Tibial nerve (tissue), 3 donors: ENCODE results near the gene GSK3B.

Source experiments
- POLR2A ChIP-seq, 2 donors: fragments of 450-650 bp; IDR thresholded peaks; one replicate each; pipeline ENCODE4 v1.6.1; 2017; ENCODE audit warnings: antibody characterized with exemption in 2 of 2, mild to moderate bottlenecking in 2 of 2, moderate library complexity in 2 of 2
- TF ChIP-seq, protein P1 (sequence below), 5 experiments: fragments of 200-600 bp in 3 of 5; fragments of 450-650 bp in 2 of 5; sonication (generic) in 3 of 5; IDR thresholded peaks; one replicate each; pipeline ENCODE4 v1.5.1; 2016 to 2019; ENCODE audit warnings: antibody characterized with exemption in 5 of 5, mild to moderate bottlenecking in 3 of 5, moderate library complexity in 2 of 5

DNA sequence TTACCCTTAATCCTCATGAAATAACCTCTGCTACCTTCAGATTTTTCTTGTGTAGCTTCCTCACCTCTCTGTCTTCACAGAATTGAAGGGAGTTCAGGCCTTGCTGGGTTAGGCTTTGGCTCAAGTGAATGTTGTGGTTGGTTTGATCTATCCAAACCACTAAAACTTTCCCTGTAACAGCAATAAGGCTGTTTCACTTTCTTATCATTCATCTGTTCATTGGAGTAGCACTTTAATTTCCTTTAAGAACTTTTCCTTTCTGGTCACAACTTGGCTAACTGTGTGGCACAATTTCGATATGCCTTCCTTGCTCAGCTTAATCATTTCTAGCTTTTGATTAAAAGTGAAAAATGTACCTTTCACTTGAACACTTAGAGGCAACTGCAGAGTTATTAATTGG lies 182.5 kb downstream of the GSK3B start:
- TF ChIP-seq, protein P1, sequence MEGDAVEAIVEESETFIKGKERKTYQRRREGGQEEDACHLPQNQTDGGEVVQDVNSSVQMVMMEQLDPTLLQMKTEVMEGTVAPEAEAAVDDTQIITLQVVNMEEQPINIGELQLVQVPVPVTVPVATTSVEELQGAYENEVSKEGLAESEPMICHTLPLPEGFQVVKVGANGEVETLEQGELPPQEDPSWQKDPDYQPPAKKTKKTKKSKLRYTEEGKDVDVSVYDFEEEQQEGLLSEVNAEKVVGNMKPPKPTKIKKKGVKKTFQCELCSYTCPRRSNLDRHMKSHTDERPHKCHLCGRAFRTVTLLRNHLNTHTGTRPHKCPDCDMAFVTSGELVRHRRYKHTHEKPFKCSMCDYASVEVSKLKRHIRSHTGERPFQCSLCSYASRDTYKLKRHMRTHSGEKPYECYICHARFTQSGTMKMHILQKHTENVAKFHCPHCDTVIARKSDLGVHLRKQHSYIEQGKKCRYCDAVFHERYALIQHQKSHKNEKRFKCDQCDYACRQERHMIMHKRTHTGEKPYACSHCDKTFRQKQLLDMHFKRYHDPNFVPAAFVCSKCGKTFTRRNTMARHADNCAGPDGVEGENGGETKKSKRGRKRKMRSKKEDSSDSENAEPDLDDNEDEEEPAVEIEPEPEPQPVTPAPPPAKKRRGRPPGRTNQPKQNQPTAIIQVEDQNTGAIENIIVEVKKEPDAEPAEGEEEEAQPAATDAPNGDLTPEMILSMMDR (IDR thresholded peaks at IDR 0.05), result no peak
- no peak for TF ChIP-seq POLR2A (IDR thresholded peaks at IDR 0.05)
